ENCODE results near the gene FAM161B. TPM values are rescaled to one million over a fixed set of nuclear protein-coding genes. Genes with fewer than 3 reads are reported as not detected.

FAM161B gene
- polyA plus RNA-seq, 1 experiment = 2.6 TPM

GRCh38 chr14:73944432-73945158 lies 5.3 kb downstream of the FAM161B start:
- Histone ChIP-seq H3K27ac (ENCODE audit: low read depth, low read length) (no peak overlapping the region), H3K4me3 (ENCODE audit: low read depth, low read length) (no peak overlapping the region), H3K27me3 (ENCODE audit: control insufficient read depth, insufficient read depth, low read length) (no peaks in the 10 kb centered on the region), H3K9me3 (ENCODE audit: control insufficient read depth, insufficient read depth, low read length) (no peaks in the 10 kb centered on the region; the same call in 1 of the 2 replicates)
- ChIA-PET POLR2A (no interaction called here), CTCF (no interaction called here)
- DNase-seq (ENCODE audit: low read depth, low spot score) = no peak
- no peak for TF ChIP-seq CTCF (IDR thresholded peaks at IDR 0.05; ENCODE audit: low read depth, low read length)

DNA sequence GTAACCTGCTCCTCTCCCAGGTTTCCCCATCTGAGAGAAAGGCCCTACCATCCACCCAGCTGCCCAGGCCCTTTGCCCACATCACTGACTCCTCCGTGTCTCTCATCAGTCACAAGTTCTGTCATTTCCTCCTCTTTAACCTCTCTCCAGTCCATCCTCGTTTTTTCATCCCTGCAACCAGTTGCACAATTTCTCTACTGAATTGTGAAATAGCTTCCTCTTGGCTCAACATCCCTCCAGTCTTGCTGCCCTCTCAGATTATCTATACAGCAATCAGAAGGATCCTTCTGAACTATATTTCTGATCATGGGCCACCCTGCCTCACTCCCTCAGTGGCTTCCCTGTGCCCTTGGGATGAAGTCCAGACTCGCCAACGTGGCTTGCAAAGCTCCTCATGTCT lies 6.8 kb downstream of the FAM161B start:
- peak; percentile 3 for DNase-seq (ENCODE audit: low read depth, low spot score)
- ChIA-PET POLR2A (no interaction called here), CTCF (interaction anchor here (0.7 kb wide), 1 partner anchor 215 kb away, joined by 6 read pairs; no protein-coding TSS in a partner anchor)
- no peak overlapping the region for H3K27ac ChIP-seq (ENCODE audit: low read depth, low read length)
- no peaks in the 10 kb centered on the region; the same call in 1 of the 2 replicates for H3K9me3 ChIP-seq (ENCODE audit: control insufficient read depth, insufficient read depth, low read length)
- no peak for TF ChIP-seq CTCF (IDR thresholded peaks at IDR 0.05; ENCODE audit: low read depth, low read length)
- no peaks in the 10 kb centered on the region for H3K27me3 ChIP-seq (ENCODE audit: control insufficient read depth, insufficient read depth, low read length)
- no peak overlapping the region for H3K4me3 ChIP-seq (ENCODE audit: low read depth, low read length)

DNA sequence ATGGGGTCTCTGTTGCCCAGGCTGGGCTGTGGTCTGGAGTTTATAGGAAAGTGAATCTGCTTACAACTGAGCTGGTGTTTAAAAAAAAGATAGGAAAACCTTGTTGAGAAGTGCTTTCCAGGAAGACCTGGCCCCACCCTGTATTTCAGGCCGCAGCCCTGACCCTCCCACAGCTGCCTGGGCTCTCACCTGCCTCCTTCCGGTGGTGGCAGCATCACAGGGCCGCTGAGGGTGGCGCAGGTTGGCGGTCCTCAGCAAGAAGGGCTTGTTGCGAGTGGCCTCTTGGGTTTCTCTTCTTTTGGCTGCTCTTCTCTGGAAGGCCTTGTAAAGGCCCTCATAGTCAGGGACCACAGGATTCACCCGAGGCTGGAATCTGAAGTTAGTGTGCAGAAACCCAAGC lies 7.7 kb downstream of the FAM161B start:
- no peaks in the 10 kb centered on the region; the same call in 1 of the 2 replicates for H3K9me3 ChIP-seq (ENCODE audit: control insufficient read depth, insufficient read depth, low read length)
- DNase-seq (ENCODE audit: low read depth, low spot score) = no peak
- ChIA-PET POLR2A (no interaction called here), CTCF (no interaction called here)
- H3K27me3 ChIP-seq (ENCODE audit: control insufficient read depth, insufficient read depth, low read length) = no peaks in the 10 kb centered on the region
- no peak for TF ChIP-seq CTCF (IDR thresholded peaks at IDR 0.05; ENCODE audit: low read depth, low read length)
- H3K27ac ChIP-seq (ENCODE audit: low read depth, low read length) = no peak overlapping the region
- H3K4me3 ChIP-seq (ENCODE audit: low read depth, low read length) = no peak overlapping the region

DNA sequence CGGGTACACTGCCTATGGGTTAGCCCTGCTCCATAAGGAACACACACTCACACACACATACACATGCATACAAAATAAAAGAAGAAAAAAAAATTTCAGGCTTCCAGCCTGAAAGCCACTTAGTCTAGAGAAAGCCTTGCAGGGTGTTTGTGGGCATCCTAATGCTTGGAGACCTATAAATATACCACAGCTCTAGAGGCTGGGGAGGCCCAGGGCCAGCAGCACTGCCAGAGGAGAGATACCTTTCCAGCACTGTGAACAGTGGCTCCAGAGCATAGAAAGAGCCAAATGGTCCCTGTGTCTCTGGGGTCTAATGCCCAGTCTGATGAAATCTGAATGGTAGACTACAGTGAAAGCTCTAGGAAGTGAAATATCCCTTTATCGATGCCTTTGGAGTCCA lies 12.9 kb downstream of the FAM161B start:
- POLR2A ChIA-PET = interaction anchor here (1.0 kb wide), 1 partner anchor 368 kb away, joined by 3 read pairs; the partner anchor contains the start of gene ACOT2
- H3K27me3 ChIP-seq (ENCODE audit: control insufficient read depth, insufficient read depth, low read length) = no peaks in the 10 kb centered on the region
- CTCF ChIA-PET = interaction anchor here (1.4 kb wide), 1 partner anchor 13 kb away, joined by 4 read pairs; no protein-coding TSS in a partner anchor
- H3K4me3 ChIP-seq (ENCODE audit: low read depth, low read length) = no peak overlapping the region
- H3K9me3 ChIP-seq (ENCODE audit: control insufficient read depth, insufficient read depth, low read length) = no peaks in the 10 kb centered on the region
- TF ChIP-seq CTCF (IDR thresholded peaks at IDR 0.05; ENCODE audit: low read depth, low read length) = no peak
- H3K27ac ChIP-seq (ENCODE audit: low read depth, low read length) = no peak overlapping the region
- no peak for DNase-seq (ENCODE audit: low read depth, low spot score)

DNA sequence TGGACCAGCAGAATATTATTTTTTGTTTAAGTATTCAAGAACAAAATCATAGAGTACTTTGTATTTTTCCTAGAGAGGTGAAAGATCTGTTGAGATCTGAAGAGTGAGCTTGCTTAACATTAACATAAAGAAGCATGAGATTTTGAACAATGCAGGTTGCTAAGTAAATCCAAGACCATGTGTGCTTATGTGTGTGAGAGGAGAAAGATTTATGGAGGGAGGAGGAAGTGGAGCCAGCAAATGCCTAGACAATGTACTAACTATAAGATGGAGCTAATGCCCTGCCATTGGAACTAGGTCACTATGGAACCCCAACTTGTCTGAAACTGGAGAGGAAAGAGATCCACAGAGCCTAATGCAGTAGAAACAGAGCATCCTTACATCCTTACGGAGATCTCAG lies 13.3 kb downstream of the FAM161B start:
- H3K9me3 ChIP-seq (ENCODE audit: control insufficient read depth, insufficient read depth, low read length) = no peaks in the 10 kb centered on the region
- H3K27ac ChIP-seq (ENCODE audit: low read depth, low read length) = no peak overlapping the region
- ChIA-PET CTCF (interaction anchor here (1.4 to 1.8 kb wide), 4 partner anchors 10 to 207 kb away, joined by 4 to 6 read pairs (median 4); no protein-coding TSS in a partner anchor), POLR2A (interaction anchor here (1.0 kb wide), 1 partner anchor 368 kb away, joined by 3 read pairs; the partner anchor contains the start of gene ACOT2)
- no peaks in the 10 kb centered on the region for H3K27me3 ChIP-seq (ENCODE audit: control insufficient read depth, insufficient read depth, low read length)
- no peak for TF ChIP-seq CTCF (IDR thresholded peaks at IDR 0.05; ENCODE audit: low read depth, low read length)
- DNase-seq (ENCODE audit: low read depth, low spot score) = no peak
- no peak overlapping the region for H3K4me3 ChIP-seq (ENCODE audit: low read depth, low read length)
